GM12878 (cell line): ENCODE data around the gene NEK11. TPM values are rescaled to one million over a fixed set of nuclear protein-coding genes. Genes with fewer than 3 reads are reported as not detected.

ENCODE experiments used
- ATAC-seq: fragments of 200-7000 bp; cut with Tn5 transposase; 3 replicates; pipeline ENCODE4 v1.9.1; 2020; ENCODE audit warnings: mild to moderate bottlenecking, moderate library complexity
- BruUV-seq: library from RNA; stranded (reverse); fragments of 400-500 nt; replicated peaks from 2 replicates; lab custom pipeline; 2021; lab: Mats Ljungman, UMichigan
- CTCF ChIA-PET: fragments of 300-600 bp; sonication (Branson Sonifier 250); formaldehyde crosslinking; extraction: SDS; loops from one replicate; lab custom pipeline; 2021; ENCODE audit warnings: inconsistent platforms; lab: Yijun Ruan, JAX
- POLR2A ChIA-PET: fragments of 350-600 bp; formaldehyde crosslinking; extraction: SDS; loops from one replicate; lab custom pipeline; 2021; ENCODE audit warnings: inconsistent platforms; lab: Charles Lee
- RAD21 ChIA-PET: fragments of 300-600 bp; sonication (Branson Sonifier 250); formaldehyde crosslinking; loops from one replicate; lab custom pipeline; 2023; ENCODE audit warnings: antibody characterized with exemption; ENCODE audit not compliant: unreplicated experiment; lab: Charles Lee
- SMC1A ChIA-PET: fragments of 300-600 bp; sonication (Branson Sonifier 250); formaldehyde crosslinking; loops from one replicate; lab custom pipeline; 2023; ENCODE audit not compliant: unreplicated experiment, uncharacterized antibody; lab: Charles Lee
- DNase-seq: peaks from one replicate; pipeline ENCODE4 v3.0.0-alpha.2; 2011; ENCODE audit warnings: low read depth, low spot score
- FAIRE-seq: peaks from 3 replicates; lab custom pipeline; 2011; peaks lifted over from hg19 to GRCh38; lab: Jason Lieb, UNC
- H2AFZ ChIP-seq: 2 replicates; pipeline ENCODE4 v1.6.0; 2011; ENCODE audit warnings: low read depth, low read length, control low read depth; ENCODE audit not compliant: control insufficient read depth
- H3K27ac ChIP-seq: 2 replicates; pipeline ENCODE4 v1.5.1; 2011; ENCODE audit warnings: control low read depth; ENCODE audit not compliant: control insufficient read depth, insufficient read depth
- H3K27me3 ChIP-seq, 2 experiments: replicated peaks in 1 of 2; 2 replicates each; pipeline versions ENCODE4 v1.6.0 to v1.6.1; 2011; ENCODE audit warnings: low read length in 1 of 2; ENCODE audit not compliant: control insufficient read depth in 2 of 2, insufficient read depth in 2 of 2
- H3K36me3 ChIP-seq, 2 experiments: 2 replicates each; pipeline ENCODE4 v1.5.1; 2011; ENCODE audit warnings: low read length in 1 of 2; ENCODE audit not compliant: control insufficient read depth in 2 of 2, insufficient read depth in 2 of 2
- H3K4me1 ChIP-seq: 2 replicates; pipeline ENCODE4 v1.6.1; 2011; ENCODE audit warnings: mild to moderate bottlenecking, low read length, moderate library complexity, mixed read lengths; ENCODE audit not compliant: control insufficient read depth, insufficient read depth
- H3K4me2 ChIP-seq: 2 replicates; pipeline ENCODE4 v1.6.0; 2011; ENCODE audit warnings: control low read depth; ENCODE audit not compliant: control insufficient read depth, insufficient read depth
- H3K4me3 ChIP-seq: fragments of 200-600 bp; sonication (generic); 2 replicates; pipeline ENCODE4 v1.5.1; 2016
- H3K79me2 ChIP-seq: 2 replicates; pipeline ENCODE4 v1.6.0; 2011; ENCODE audit warnings: low read length; ENCODE audit not compliant: control insufficient read depth, insufficient read depth
- H3K9ac ChIP-seq: 2 replicates; pipeline ENCODE4 v1.8.0; 2011; ENCODE audit warnings: low read length, control low read depth, mixed read lengths; ENCODE audit not compliant: control insufficient read depth, insufficient read depth
- H3K9me3 ChIP-seq: replicated peaks from 3 replicates; pipeline ENCODE4 v1.5.1; 2011; ENCODE audit warnings: mild to moderate bottlenecking, low read length; ENCODE audit not compliant: control insufficient read depth, insufficient read depth
- H4K20me1 ChIP-seq: 2 replicates; pipeline ENCODE4 v1.6.0; 2011; ENCODE audit not compliant: control insufficient read depth, insufficient read depth
- ATF2 ChIP-seq: IDR thresholded peaks from 2 replicates; pipeline ENCODE4 v1.6.1; 2012; ENCODE audit warnings: low read length, inconsistent platforms
- CHD1 ChIP-seq: IDR thresholded peaks from 2 replicates; pipeline ENCODE4 v1.6.1; 2012; ENCODE audit warnings: low read depth, low read length, improper control_type of control experiment
- E4F1 ChIP-seq: fragments of 450-650 bp; IDR thresholded peaks from 2 replicates; pipeline ENCODE4 v1.6.1; 2018; ENCODE audit warnings: borderline replicate concordance, mild to moderate bottlenecking; ENCODE audit not compliant: partially characterized antibody
- FOXK2 ChIP-seq: fragments of 450-650 bp; IDR thresholded peaks from 2 replicates; pipeline ENCODE4 v1.6.1; 2017; ENCODE audit warnings: mild to moderate bottlenecking, moderate library complexity
- FOXM1 ChIP-seq: IDR thresholded peaks from 2 replicates; pipeline ENCODE4 v1.6.1; 2012; ENCODE audit warnings: low read depth, mild to moderate bottlenecking, inconsistent platforms, low read length, moderate library complexity
- IRF3 ChIP-seq: fragments of 450-650 bp; IDR thresholded peaks from 2 replicates; pipeline ENCODE4 v1.6.1; 2014; ENCODE audit warnings: mild to moderate bottlenecking
- JUND ChIP-seq: IDR thresholded peaks from 2 replicates; pipeline ENCODE4 v1.6.1; 2012; ENCODE audit warnings: low read depth, mild to moderate bottlenecking, low read length, improper control_type of control experiment, moderate library complexity
- KLF5 ChIP-seq: fragments of 450-650 bp; IDR thresholded peaks from 2 replicates; pipeline ENCODE4 v1.6.1; 2014; ENCODE audit warnings: mild to moderate bottlenecking; ENCODE audit not compliant: partially characterized antibody
- MEF2A ChIP-seq: IDR thresholded peaks from 2 replicates; pipeline ENCODE4 v1.6.1; 2011; ENCODE audit warnings: low read depth, mild to moderate bottlenecking, low read length, moderate library complexity; ENCODE audit not compliant: insufficient read depth
- MEF2B ChIP-seq: fragments of 450-650 bp; IDR thresholded peaks from 2 replicates; pipeline ENCODE4 v1.6.1; 2018; ENCODE audit warnings: mild to moderate bottlenecking, moderate library complexity; ENCODE audit not compliant: partially characterized antibody, poor library complexity, severe bottlenecking
- MTA3 ChIP-seq: IDR thresholded peaks from 2 replicates; pipeline ENCODE4 v1.6.1; 2012; ENCODE audit warnings: low read length, inconsistent platforms, borderline replicate concordance
- POLR2A ChIP-seq: IDR thresholded peaks from 2 replicates; pipeline ENCODE4 v1.6.1; 2011; ENCODE audit warnings: low read depth, mild to moderate bottlenecking, low read length
- RBBP5 ChIP-seq: fragments of 200-600 bp; sonication (generic); conservative IDR thresholded peaks from 2 replicates; pipeline ENCODE4 v1.6.1; 2016
- SREBF2 ChIP-seq: IDR thresholded peaks from 2 replicates; pipeline ENCODE4 v1.6.1; 2012; ENCODE audit warnings: mild to moderate bottlenecking, low read length
- TAF1 ChIP-seq: IDR thresholded peaks from 2 replicates; pipeline ENCODE4 v1.6.1; 2011; ENCODE audit warnings: mild to moderate bottlenecking, low read depth, low read length, borderline replicate concordance
- TCF12 ChIP-seq: IDR thresholded peaks from 2 replicates; pipeline ENCODE4 v1.6.1; 2011; ENCODE audit warnings: low read depth, mild to moderate bottlenecking, low read length
- WGBS: methylation state at CpG from one replicate; pipeline ENCODE4 v1.1.6; 2016; ENCODE audit warnings: low lambda C conversion rate; ENCODE audit not compliant: insufficient replicate concordance, insufficient coverage; ENCODE audit errors: missing lambda C conversion rate; 5-methylcytosine and 5-hydroxymethylcytosine counted together
- in situ Hi-C: fragments of 300-500 bp; cut with MboI; formaldehyde crosslinking; loops from 9 replicates; pipeline ENCODE4 v1.14.3; 2018; ENCODE audit warnings: mixed read lengths
- intact Hi-C: fragments of 100-400 bp; cut with micrococcal nuclease; formaldehyde crosslinking; loops from one replicate; pipeline ENCODE4 v1.14.2; 2022; ENCODE audit not compliant: unreplicated experiment
- polyA plus RNA-seq, 11 experiments: library from polyadenylated mRNA; depleted of rRNA in 4 of 11; unstranded in 6 of 11; stranded (reverse) in 5 of 11; fragments of >200 nt; fragmentation: Nextera tagmentation in 4 of 11; fragmentation: Illumina TruSeq in 1 of 11; extraction: Ambion mirVana in 4 of 11; extraction: Trizol in 1 of 11; gene quantifications; 1 replicate in 1 of 11; 2 replicates in 10 of 11; pipeline versions ENCODE4 v1.2.1 to v1.2.3, GENCODE V29; 2011 to 2016; ENCODE audit warnings: inconsistent platforms in 2 of 11, missing spikeins in 2 of 11, low read depth in 1 of 11
- total RNA-seq, 4 experiments: library from RNA; depleted of rRNA in 3 of 4; stranded (reverse); fragments of >200 nt in 3 of 4; fragmentation: Illumina TruSeq in 1 of 4; extraction: Trizol in 1 of 4; gene quantifications; 2 replicates each; pipeline versions ENCODE4 v1.2.1 to v1.2.3, GENCODE V29; 2013 to 2021

Gene NEK11
- total and polyA plus RNA-seq, 10 of the 15 experiments (the other 5 are each of a cell fraction or from before 2014, with no cell fraction given) = 0.05 to 0.94 (median 0.36) TPM; not detected in 1

- no peaks in the 10 kb centered on the region for H4K20me1 ChIP-seq
- H2AFZ ChIP-seq = no peak overlapping the region
- H3K27ac ChIP-seq = no peak overlapping the region
- ChIA-PET CTCF (no interaction called here), POLR2A (no interaction called here), SMC1A (no interaction called here), RAD21 (no interaction called here)
- H3K79me2 ChIP-seq = no peaks in the 10 kb centered on the region
- WGBS = 33% methylated on average over 3 of the region's 3 CpGs
- FAIRE-seq = no peak
- ATAC-seq = no peak
- no peaks in the 10 kb centered on the region for H3K36me3 ChIP-seq
- no peaks in the 10 kb centered on the region for H3K4me1 ChIP-seq
- BruUV-seq = no TSS peak
- no peak overlapping the region for H3K4me3 ChIP-seq
- no peak overlapping the region for H3K4me2 ChIP-seq
- in situ Hi-C loops = no loop called here
- H3K27me3 ChIP-seq = no peaks in the 10 kb centered on the region
- TF ChIP-seq FOXK2 = no peak
- TF ChIP-seq MTA3 = no peak
- TF ChIP-seq TCF12 = no peak
- no peak for TF ChIP-seq E4F1
- TF ChIP-seq JUND = no peak
- TF ChIP-seq KLF5 = no peak
- no peak for TF ChIP-seq SREBF2
- TF ChIP-seq POLR2A = no peak
- no peak for TF ChIP-seq TAF1
- no peak for TF ChIP-seq MEF2A
- TF ChIP-seq ATF2 = no peak
- no peak for TF ChIP-seq CHD1
- no peak for TF ChIP-seq IRF3
- no peak for TF ChIP-seq MEF2B
- no peak for TF ChIP-seq RBBP5
- TF ChIP-seq FOXM1 = no peak
- intact Hi-C loops = loop anchor here (5.0 kb wide), 1 partner anchor 982 kb away; no protein-coding TSS in a partner anchor
- no peak overlapping the region for H3K9ac ChIP-seq
- H3K9me3 ChIP-seq = no peaks in the 10 kb centered on the region
- DNase-seq = no peak
Measured at GRCh38 chr3:131050001-131050400, 23.3 kb downstream of the NEK11 start.
